ENCODE results near the gene DISP2. TPM values are rescaled to one million over a fixed set of nuclear protein-coding genes. Genes with fewer than 3 reads are reported as not detected.

Gene DISP2
- total and polyA plus RNA-seq, 9 of the 15 experiments (the other 6 are each of a cell fraction or from before 2014, with no cell fraction given) = 0.06 to 0.89 (median 0.15) TPM; not detected in 1

DNA sequence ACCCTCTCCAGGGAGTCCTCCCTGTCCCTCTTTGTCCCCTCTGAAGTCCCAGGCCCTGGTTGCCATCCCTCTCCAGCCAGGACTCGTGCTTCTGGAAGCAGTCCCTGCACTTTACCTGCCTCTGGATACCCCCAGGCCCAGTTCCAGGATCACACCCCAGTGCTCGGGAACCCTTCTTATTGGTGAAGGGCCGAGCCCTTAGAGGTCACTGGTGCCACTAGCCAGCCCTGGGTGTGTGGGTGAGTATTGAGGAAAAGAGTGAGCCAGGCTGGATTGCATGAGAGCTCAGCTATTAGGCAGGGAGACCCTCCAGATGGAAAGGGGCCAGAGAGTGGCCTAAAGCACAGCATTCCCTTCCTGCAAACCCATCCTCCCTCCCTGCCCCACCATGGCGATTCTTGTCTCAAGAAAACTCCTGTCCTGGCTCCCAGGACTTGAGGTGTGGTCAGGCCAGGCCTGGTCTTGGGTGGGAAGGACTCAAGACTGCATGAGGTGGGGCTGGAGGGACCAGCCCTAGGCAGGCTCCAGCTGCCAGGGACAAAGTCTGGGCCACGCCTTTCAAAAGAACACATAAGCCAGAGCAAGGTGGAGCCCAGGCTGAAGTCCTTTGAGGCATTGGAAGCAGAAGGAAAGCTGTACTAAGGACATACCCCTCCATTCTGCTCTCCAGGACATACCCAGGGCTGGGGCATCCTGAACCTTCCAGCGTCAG lies 12.0 kb upstream of the DISP2 start:
- ATAC-seq = no peak
- TF ChIP-seq ETV6 (IDR thresholded peaks at IDR 0.05; ENCODE audit: borderline replicate concordance in 1 of 2, low read depth in 2 of 2, low read length in 1 of 2) (no peak), ETV6 (CRISPR knock-in tag; IDR thresholded peaks at IDR 0.05; ENCODE audit: borderline replicate concordance) (no peak), ZBTB2 (IDR thresholded peaks at IDR 0.05) (no peak), ZNF589 (CRISPR knock-in tag; IDR thresholded peaks at IDR 0.05; ENCODE audit: low read depth) (no peak)
- CTCF ChIA-PET (ENCODE audit: low intra/inter-chr PET ratio) = interaction anchor here (0.7 to 2.1 kb wide), 2 partner anchors 75 to 443 kb away, joined by 3 to 28 read pairs; no protein-coding TSS in a partner anchor

More for the DNA sequence above, 12.0 kb upstream of the DISP2 start:
- DNase-seq (ENCODE audit: extremely low read depth in 1 of 4, low spot score in 3 of 4) = no peak
- in situ Hi-C loops (cut with MboI) = loop anchor here (5.0 to 10.0 kb wide), 2 partner anchors 76 to 539 kb away; no protein-coding TSS in a partner anchor
- no peak overlapping the region for H2AFZ ChIP-seq (ENCODE audit: low read depth, low read length)
- H3K79me2 ChIP-seq (ENCODE audit: control insufficient read depth, insufficient read depth, low read length) = no peaks in the 10 kb centered on the region
- H3K9ac ChIP-seq (ENCODE audit: insufficient read depth in 1 of 2, low read depth in 2 of 2, low read length in 2 of 2) = 0 out of 4 replicates have a peak overlapping the region, but pooled peaks of 1 of the 2 experiments have one; percentile 20
- intact Hi-C loops (cut with micrococcal nuclease) = no loop called here
- H3K36me3 ChIP-seq (ENCODE audit: control insufficient read depth, insufficient read depth, low read length) = no peaks in the 10 kb centered on the region
- 35% methylated on average over 6 of the region's 6 CpGs for WGBS (ENCODE audit: insufficient coverage, low coverage, missing lambda C conversion rate)
- H3K4me2 ChIP-seq (ENCODE audit: insufficient read depth, low read length) = no peak overlapping the region
- POLR2A ChIA-PET = interaction anchor here (1.8 kb wide), 1 partner anchor 11 kb away, joined by 7 read pairs; no protein-coding TSS in a partner anchor
- peaks cover 0 to 10% of the 10 kb centered on the region in 2 experiments; a peak in 2 of 5 replicates for H3K4me1 ChIP-seq (replicated peaks in 1 of 2; ENCODE audit: control insufficient read depth in 2 of 2, insufficient read depth in 2 of 2, low read length in 2 of 2)
- H3K9me1 ChIP-seq (ENCODE audit: control insufficient read depth, insufficient read depth, low read length) = no peaks in the 10 kb centered on the region
- no peak overlapping the region for H3K27ac ChIP-seq (ENCODE audit: extremely low read depth, low read depth, low read length)
- H3K4me3 ChIP-seq = no peak overlapping the region
- BruUV-seq (replicated peaks) = no TSS peak
- FAIRE-seq = no peak
- no peaks in the 10 kb centered on the region for H3K9me3 ChIP-seq (replicated peaks; ENCODE audit: control insufficient read depth, insufficient read depth, low read depth, low read length)
- no peaks in the 10 kb centered on the region for H3K27me3 ChIP-seq (ENCODE audit: control insufficient read depth in 2 of 2, insufficient read depth in 2 of 2, low read length in 2 of 2)
- H4K20me1 ChIP-seq (replicated peaks; ENCODE audit: control insufficient read depth, insufficient read depth, low read length) = no peaks in the 10 kb centered on the region

All from K562 (cell line).